Hypothalamus (tissue), 51 donors: Measurements from ENCODE around the gene TACC2.
A peak's percentile ranks its signal among the peaks of the same experiment; 100 is the strongest.

Experiments used
- DNase-seq, 51 donors: peaks; one replicate each; lab custom pipeline; 2025; lab: John Stamatoyannopoulos, UW

TACC2 gene

GRCh38 chr10:122301055-122301810 is 312.3 kb downstream of the TACC2 start:
- no peak for DNase-seq

- no peak for DNase-seq
Measured at GRCh38 chr10:122301811-122302115, 312.8 kb downstream of the TACC2 start.

GRCh38 chr10:122302315-122302714 is 313.4 kb downstream of the TACC2 start:
- no peak for DNase-seq

DNA sequence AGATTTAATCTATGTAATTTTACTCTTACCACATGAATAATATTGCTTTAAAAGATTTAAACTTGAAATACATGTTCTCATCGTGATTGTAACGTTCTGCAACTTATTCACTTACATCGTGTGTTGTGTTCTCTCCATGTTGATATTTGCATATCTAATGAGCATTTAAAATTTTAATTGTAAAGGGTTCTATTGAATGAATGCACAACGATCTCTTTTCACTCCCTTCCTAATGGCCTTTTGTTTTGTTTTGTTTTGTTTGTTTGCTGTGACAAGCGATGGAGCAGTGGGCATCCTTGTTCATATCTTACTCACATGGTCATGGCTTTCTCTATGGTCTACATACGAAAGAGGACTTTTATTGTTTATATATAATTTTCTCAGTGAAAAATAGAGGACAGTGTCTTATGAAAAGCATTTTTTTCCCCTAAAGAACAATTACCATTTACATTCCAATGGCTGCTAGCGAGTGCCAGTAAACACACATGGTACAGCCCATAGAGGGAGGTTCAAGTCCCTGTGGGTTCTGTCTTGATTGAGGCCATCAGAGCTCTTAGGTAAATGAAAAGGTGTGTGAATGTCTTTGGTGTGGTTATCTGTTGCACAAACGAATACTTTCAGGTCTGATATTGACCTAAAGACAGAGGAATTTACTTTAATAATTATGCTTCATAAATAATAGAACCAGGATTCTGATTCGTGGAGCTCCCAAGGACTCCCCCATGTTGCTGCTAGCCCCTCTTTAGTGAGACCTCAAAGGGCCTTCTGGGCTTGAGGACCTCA is 314.5 kb downstream of the TACC2 start:
- peak in 1 of 51 donors; percentile 83 for DNase-seq
